Muscle of back (tissue), 10 donors: ENCODE data around the gene PGGHG. TPM values are rescaled to one million over a fixed set of nuclear protein-coding genes. Genes with fewer than 3 reads are reported as not detected.

Experiments
- polyA plus RNA-seq, 10 donors: library from polyadenylated mRNA; unstranded; fragments of 120-200 nt; gene quantifications; one replicate each; pipeline ENCODE4 v1.2.1, GENCODE V29; 2013; ENCODE audit not compliant: insufficient read length in 10 of 10

Gene PGGHG
- polyA plus RNA-seq, 10 donors = 3.5 to 15.7 (median 8.5) TPM

Other genes with a start within 250 kb of the PGGHG start
- gene SCGB1C1, start 96.0 kb upstream of the PGGHG start, polyA plus RNA-seq = under 1 TPM in 1 of 10 donors, not detected in 9; 0.76 TPM
- gene BET1L, start 81.7 kb upstream of the PGGHG start, polyA plus RNA-seq = 10 to 100 TPM; 27.5 to 42.2 (median 34.8) TPM
- gene RIC8A, start 81.4 kb upstream of the PGGHG start, polyA plus RNA-seq = 10 to 100 TPM; 46.7 to 78.5 (median 62.3) TPM
- 10 to 100 TPM; 17.8 to 26.1 (median 19.9) TPM for gene SIRT3, start 52.8 kb upstream of the PGGHG start, polyA plus RNA-seq
- gene PSMD13, start 52.1 kb upstream of the PGGHG start, polyA plus RNA-seq = 100 to 1,000 TPM in 4 of 10 donors, 10 to 100 TPM in 6; 88.0 to 129 (median 99.1) TPM
- under 1 TPM in 3 of 10 donors, not detected in 7; 0.04 to 0.15 (median 0.05) TPM for gene NLRP6, start 10.7 kb upstream of the PGGHG start, polyA plus RNA-seq
- gene IFITM5, start 10.4 kb downstream of the PGGHG start, polyA plus RNA-seq = not detected
- 100 to 1,000 TPM in 2 of 10 donors, 10 to 100 TPM in 8; 53.8 to 138 (median 86.2) TPM for gene IFITM2, start 18.7 kb downstream of the PGGHG start, polyA plus RNA-seq
- gene IFITM1, start 24.9 kb downstream of the PGGHG start, polyA plus RNA-seq = 10 to 100 TPM; 10.0 to 33.2 (median 15.9) TPM
- gene IFITM3, start 31.7 kb downstream of the PGGHG start, polyA plus RNA-seq = 100 to 1,000 TPM; 172 to 315 (median 276) TPM
- gene B4GALNT4, start 80.4 kb downstream of the PGGHG start, polyA plus RNA-seq = 10 to 100 TPM in 9 of 10 donors, 1 to 10 TPM in 1; 9.4 to 35.6 (median 13.8) TPM
- gene PKP3, start 105.1 kb downstream of the PGGHG start, polyA plus RNA-seq = 10 to 100 TPM in 1 of 10 donors, 1 to 10 TPM in 1, under 1 TPM in 6, not detected in 2; 0.14 to 14.1 (median 0.61) TPM
- gene SIGIRR, start 125.9 kb downstream of the PGGHG start, polyA plus RNA-seq = 10 to 100 TPM in 8 of 10 donors, 1 to 10 TPM in 2; 8.4 to 19.6 (median 13.2) TPM
- gene ANO9, start 152.9 kb downstream of the PGGHG start, polyA plus RNA-seq = 1 to 10 TPM in 4 of 10 donors, under 1 TPM in 6; 0.08 to 2.7 (median 0.44) TPM
- 10 to 100 TPM; 23.4 to 31.7 (median 28.1) TPM for gene PTDSS2, start 161.2 kb downstream of the PGGHG start, polyA plus RNA-seq
- 100 to 1,000 TPM in 1 of 10 donors, 10 to 100 TPM in 9; 75.5 to 108 (median 86.2) TPM for gene RNH1, start 218.1 kb downstream of the PGGHG start, polyA plus RNA-seq
- 100 to 1,000 TPM in 5 of 10 donors, 10 to 100 TPM in 5; 84.1 to 114 (median 101) TPM for gene HRAS, start 246.4 kb downstream of the PGGHG start, polyA plus RNA-seq
- 1 to 10 TPM; 2.7 to 7.0 (median 4.9) TPM for gene LRRC56, start 248.4 kb downstream of the PGGHG start, polyA plus RNA-seq